ENCODE data around the gene ST8SIA1.
A peak's percentile ranks its signal among the peaks of the same experiment; 100 is the strongest.

Gene ST8SIA1

DNA sequence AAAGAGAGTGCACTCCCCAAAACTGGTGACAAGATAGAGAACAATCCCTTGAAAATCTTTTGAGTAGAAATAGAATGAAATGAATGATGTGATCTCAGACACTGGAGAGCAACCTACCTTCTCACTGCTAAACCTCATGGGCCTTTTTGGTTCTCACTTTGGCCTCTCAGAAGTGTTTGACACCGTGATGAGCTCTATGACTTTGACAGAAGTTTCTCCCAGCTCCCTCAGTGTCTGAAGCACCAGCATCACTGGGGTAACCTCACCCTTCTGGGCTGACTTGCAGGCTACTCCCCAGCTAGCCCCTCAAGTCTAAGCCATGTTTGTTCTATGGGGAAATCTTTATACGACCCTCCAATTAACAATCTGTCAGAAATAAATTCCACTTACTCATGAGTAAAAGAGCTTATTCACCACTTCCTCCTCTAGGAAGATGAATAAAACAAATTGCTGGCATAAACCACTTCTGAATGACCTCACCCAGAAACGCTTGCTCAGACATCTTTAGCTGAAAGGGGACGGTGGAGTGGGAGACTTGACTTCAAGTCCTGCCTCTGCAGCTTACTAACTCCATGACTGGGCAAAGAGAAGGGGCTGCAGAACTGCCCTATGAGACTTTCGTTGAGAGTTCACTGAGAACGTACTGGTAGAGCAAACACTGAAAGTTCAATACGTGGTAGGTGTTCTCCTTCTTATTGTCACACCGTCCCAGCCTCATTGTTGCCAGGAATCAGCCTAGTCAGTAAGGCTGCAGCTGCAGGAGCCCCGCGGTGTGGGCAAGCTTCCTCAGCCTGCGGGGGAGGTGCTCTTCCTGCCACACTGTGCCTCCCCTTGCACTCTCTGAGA, 46.5 kb downstream of the ST8SIA1 start:
- DNase-seq (ENCODE audit: low read depth, low spot score): peak; percentile 60
- H3K4me3 ChIP-seq (ENCODE audit: low read length): peak overlapping the region; percentile 32

DNA sequence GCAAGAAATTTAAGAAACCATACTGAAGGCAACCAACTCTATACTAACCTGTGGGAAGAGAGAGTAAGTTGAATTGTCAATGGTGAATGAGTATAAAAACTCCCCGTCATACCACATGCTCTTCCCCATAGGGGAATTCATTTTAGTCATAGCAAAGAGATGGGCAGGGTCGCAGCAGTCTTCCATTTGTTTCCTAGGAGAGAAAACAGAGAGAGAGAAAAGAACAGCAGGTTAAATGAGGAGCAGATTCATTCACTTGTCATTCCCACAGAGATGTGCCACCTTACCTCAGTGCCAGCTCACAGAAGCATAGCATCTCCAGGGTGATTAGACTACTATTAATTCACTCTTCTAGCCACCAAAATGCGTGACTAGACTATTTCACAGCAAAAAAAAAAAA, 47.4 kb downstream of the ST8SIA1 start:
- DNase-seq (ENCODE audit: low read depth, low spot score): no peak
- no peak overlapping the region for H3K4me3 ChIP-seq (ENCODE audit: low read length)

DNA sequence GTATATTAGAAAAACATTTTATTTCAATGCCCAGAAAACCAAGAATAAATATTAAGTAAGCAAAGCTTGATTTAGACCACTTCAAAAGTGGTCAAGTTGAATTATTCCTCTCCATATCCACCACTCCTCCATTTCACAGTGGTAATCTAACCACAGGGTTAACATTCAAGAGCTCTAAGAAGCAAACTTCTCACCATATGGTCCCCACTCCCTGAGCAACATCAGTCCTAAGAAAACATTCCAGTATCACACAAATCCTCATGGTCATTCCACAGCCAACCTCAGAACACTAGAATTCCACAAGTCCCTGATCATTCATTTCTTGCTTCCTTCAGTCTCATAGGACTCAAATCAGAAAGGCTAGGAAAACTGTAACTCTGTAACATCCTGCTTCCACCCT, 47.9 kb downstream of the ST8SIA1 start:
- DNase-seq (ENCODE audit: low read depth, low spot score): no peak
- no peak overlapping the region for H3K4me3 ChIP-seq (ENCODE audit: low read length)

DNA sequence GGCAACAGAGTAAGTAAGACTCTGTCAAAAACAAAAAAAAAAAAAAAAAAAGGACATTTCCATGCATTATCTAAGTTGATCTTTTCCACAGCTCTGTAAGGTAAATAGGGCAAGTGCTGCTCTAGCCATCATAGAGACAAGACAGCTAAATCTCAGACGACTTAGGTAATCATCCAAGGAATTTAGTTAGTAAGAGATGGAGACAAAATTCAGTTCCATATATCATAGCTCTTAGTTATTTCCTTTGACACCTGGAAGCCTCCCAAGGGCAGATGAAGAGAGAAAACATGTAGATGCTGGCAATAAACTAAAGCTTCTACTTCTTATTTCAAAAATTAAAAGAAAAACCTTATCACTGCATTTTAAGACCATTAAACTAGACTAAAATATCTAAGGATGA, 48.7 kb downstream of the ST8SIA1 start:
- no peak for DNase-seq (ENCODE audit: low read depth, low spot score)
- H3K4me3 ChIP-seq (ENCODE audit: low read length): no peak overlapping the region

DNA sequence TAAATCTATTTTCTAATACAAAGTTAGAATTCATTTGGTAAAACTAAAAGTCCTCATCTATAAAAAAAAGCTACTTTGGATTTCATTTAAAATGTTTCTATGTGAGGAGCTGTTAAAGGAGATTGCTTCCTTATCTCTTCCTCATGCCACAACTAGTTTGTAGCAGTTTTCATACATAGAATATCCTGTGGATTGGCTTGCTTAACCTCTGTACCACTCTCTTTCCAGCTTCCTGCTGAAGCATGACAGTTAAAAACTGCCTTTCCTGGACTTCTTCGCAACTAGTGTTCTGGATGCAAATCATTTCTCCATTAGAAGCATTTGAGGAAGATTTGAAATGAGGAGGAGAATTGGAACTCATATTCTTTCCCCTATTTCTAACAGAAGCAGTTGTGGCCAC, 49.6 kb downstream of the ST8SIA1 start:
- no peak for DNase-seq (ENCODE audit: low read depth, low spot score)
- H3K4me3 ChIP-seq (ENCODE audit: low read length): no peak overlapping the region

DNA sequence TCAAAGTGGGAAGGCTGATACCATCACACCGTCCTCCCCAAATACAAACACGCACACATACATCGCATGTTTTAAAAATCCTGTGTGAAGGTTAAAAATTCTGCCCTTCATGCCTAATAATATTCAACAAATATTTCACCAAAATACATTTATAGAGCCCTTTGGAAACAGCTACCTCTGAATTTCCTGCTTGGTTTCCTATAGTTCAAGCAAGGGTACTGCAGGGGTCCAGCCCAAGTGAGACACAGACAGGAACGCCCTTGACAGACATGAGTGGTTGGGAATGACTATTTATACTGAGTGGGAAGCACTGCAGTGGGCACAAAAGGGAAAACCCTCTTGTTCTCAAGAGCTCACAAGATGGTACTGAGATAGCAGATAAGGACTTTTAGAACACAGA, 51.0 kb downstream of the ST8SIA1 start:
- no peak for DNase-seq (ENCODE audit: low read depth, low spot score)
- no peak overlapping the region for H3K4me3 ChIP-seq (ENCODE audit: low read length)

DNA sequence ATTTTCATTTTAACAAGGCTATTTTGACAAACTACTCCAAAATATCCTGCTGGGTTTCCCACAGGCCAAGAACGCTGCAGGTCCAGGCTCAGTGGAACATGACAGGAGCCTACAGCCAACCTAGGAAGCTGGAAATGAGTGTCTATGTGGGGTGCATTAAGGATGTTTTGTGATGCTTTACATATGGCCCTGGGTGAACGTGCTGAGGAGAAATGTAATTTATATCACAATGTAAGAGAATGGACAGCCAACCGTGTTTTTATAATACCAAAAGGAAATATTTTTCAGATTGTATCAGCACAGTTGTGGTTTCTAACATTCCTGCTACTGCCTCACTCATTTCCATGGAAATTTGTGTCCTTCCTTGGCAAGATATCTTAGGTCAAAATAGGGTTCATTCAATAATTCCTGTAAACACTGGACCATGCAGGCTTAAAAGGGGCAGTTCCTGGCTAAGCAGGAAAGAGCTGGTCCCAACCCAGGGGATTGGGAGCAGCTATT, 51.5 kb downstream of the ST8SIA1 start:
- H3K4me3 ChIP-seq (ENCODE audit: low read length): no peak overlapping the region
- DNase-seq (ENCODE audit: low read depth, low spot score): no peak

DNA sequence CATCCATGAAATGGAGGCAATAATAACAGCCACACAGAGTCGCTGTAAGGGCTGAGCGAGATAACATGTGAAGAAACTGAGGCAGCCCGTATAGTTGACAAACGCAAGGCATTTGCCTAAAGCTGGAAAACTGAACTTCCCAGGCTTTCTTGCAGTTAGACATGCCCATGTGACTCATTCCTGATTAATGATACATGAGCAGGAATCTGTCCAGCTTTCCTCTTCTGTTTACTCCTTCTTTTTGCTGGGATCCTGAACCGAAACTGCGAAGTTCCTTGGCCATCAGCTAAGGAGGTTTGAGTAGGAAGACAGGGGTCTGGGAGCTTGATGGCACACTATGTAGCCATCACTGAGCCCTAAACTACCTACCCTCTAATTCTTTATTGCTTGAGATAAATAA, 52.2 kb downstream of the ST8SIA1 start:
- DNase-seq (ENCODE audit: low read depth, low spot score): no peak
- H3K4me3 ChIP-seq (ENCODE audit: low read length): no peak overlapping the region

DNA sequence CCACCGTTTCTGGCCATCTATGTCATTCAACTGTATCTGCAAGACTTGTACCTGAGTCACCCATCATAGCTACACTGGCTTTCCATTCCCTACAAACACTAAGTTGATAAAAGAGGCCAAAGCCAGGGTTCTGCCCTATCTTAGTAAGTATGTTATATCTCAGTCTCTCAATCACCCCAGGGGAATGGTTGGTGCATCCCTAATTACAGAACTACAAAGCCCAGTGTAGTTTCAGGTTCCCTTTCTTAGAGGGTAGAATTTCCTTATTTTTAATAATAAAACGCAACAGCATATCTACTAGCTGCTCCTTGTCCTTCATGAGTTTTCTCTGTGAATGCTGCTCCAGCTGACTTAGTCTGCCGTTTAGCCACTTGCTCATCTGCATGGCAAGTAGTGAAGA, 57.6 kb downstream of the ST8SIA1 start:
- DNase-seq (ENCODE audit: low read depth, low spot score): no peak
- H3K4me3 ChIP-seq (ENCODE audit: low read length): no peak overlapping the region

DNA sequence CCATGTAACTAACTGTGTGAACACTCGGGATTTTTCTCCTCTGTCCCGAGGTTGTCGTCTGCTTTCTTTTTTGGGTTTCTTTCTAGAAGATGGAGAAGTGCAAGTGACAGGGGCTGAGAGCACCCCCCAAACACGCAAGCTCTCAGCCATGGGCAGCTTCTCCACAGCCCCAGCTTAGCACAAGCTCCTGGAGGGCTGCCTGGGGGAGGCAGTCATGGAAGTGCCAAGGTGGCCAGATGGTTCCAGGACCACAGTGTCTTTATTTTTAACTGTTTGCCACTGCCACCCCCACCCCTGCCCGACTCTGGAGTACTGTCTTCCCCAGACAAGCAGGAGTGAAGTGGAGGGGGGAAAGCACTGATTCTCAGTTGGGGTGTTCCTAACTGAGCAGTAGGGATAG, 58.2 kb downstream of the ST8SIA1 start:
- DNase-seq (ENCODE audit: low read depth, low spot score): no peak
- no peak overlapping the region for H3K4me3 ChIP-seq (ENCODE audit: low read length)

DNA sequence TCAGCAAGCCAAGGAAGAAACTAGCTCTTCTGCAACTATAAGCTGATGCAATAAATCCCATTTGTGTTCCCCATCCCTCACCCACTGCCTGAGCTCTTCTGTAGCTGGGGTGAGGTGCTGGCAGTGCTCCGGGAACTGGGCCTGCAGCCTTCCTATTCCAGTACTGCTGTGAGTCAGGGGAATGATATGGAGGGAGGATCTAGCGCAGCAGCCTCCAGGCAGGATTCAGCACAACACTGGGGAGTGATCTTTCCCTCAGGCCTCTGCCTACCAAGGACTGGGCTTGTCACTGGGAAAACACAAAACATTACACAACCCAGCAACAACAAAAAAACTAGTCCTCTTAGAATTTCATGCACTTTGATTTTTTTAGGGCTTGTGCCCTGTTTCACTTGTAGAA, 58.7 kb downstream of the ST8SIA1 start:
- DNase-seq (ENCODE audit: low read depth, low spot score): no peak
- no peak overlapping the region for H3K4me3 ChIP-seq (ENCODE audit: low read length)

DNA sequence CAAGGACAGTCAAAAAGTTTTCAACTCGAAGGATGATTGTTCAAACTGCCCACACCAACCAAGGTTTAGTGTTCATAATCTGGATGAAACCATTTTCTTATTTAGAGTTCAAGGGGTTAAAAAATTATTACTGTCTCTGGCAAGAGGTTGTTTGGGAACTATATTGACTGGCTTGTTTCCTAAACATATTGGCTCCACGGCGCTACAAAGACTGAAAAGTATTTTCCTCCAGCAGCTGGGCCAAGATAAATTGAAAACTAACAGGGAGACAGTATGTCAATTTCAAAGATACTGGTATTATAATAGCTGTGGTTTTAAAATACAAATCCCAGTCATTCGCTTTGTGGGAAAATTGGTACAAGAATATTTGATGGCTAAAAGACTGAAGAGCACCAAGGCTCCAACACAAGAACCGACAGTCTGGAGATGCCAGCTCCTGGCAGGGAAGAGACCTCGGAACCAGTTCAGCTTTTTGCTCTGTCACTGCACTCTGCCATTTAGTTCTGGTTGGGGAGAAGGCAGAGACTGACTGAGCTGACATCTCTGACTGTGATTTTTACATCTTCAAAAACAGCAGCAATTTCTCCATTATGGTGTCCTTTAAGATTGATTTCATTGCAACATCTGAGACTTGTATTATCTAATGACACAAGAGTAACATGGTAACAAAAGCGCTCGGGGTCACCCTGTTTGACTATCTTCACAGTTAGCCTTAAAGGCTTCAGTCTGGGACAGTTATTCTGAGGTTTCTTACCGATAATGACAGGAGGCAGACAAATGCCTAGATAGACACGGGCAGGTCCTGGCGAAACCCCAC, 62.0 kb downstream of the ST8SIA1 start:
- no peak overlapping the region for H3K4me3 ChIP-seq (ENCODE audit: low read length)
- no peak for DNase-seq (ENCODE audit: low read depth, low spot score)

DNA sequence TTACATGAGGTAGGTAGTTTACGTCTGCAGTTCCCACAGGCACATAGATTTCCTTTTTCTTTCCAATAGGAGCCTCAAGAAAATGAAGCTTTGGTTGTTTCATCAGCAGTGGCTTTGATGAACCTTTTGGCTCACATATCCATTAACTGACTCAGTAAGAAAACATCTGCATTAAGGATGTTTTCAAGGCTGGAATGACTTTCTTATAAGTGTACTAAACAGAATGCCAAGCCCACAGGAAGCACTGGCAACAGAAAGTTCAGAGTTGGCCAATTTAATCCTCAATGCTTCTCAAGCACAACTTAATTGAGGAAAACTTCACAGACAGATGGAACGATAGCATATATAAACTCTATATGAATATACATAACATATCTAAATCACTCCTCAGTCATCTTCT, 63.5 kb downstream of the ST8SIA1 start:
- no peak overlapping the region for H3K4me3 ChIP-seq (ENCODE audit: low read length)
- DNase-seq (ENCODE audit: low read depth, low spot score): no peak

DNA sequence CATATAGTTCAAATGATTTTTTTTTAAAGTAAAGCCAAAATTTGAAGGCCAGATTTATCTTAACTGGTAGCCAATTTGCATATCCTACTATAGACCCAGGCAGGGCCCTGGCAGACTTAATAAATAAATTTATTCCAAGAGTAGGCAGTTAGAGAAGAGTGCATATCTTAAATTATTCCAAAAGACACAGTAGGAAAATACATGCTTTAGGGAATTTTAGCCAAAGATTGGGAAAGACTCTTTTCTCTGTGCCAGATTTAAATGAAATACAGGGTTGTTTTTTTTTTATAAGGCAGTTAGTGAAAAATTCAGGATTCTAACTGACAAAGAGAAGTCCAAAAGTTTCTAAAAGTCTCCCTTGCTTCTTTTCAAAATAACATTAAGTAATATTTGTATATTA, 65.5 kb downstream of the ST8SIA1 start:
- H3K4me3 ChIP-seq (ENCODE audit: low read length): no peak overlapping the region
- DNase-seq (ENCODE audit: low read depth, low spot score): no peak

DNA sequence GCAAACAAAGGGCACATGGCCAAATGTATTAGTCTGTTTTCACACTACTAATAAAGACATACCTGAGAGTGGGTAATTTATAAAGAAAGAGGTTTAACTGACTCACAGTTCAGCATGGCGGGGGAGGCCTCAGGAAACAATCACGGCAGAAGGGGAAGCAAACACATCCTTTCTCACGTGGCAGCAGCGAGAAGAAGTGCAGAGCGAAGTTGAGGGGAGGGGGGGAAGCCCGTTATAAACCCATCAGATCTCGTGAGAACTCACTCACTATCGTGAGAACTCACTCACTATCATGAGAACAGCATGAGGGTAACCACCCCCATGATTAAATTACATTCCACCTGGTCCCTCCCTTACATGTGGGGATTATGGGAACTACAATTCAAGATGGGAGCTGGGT, 66.1 kb downstream of the ST8SIA1 start:
- DNase-seq (ENCODE audit: low read depth, low spot score): no peak
- no peak overlapping the region for H3K4me3 ChIP-seq (ENCODE audit: low read length)

DNA sequence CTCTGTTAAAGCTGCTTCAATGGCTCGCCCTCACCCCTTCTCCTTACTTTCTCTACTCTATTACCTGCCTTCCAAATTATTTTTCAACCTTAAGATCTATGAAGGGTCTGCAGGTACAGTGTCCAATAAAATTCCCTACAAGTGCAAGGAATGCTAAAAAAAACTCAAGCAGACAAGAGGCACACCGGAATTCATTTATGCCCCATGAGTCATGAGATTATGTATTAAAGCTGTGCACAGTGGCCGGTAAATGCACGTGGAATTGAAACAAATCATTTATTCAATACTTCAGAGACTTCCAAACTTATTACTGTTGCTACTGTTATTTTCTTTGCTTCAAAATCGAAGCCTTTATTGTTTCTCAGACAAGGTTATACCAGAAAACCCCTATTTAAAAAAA, 68.4 kb downstream of the ST8SIA1 start:
- no peak overlapping the region for H3K4me3 ChIP-seq (ENCODE audit: low read length)
- DNase-seq (ENCODE audit: low read depth, low spot score): no peak

DNA sequence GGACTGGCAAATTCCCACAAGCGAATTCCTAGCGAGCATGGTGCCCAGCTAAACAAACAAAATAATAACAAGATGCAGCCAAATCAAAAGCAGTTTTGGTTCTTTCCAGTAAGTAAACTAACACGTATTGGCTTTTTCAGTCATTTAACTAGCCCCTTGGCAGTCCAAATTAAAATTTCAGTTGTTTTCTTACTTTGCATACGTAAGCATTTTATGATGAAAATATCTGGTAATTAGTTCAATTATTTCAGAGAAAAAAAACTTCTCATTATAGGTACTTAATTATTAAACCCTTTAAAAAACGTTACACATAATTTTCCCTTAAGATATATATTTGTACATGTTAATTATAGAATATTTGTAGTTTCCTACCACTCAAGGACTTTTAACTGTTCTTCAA, 70.1 kb downstream of the ST8SIA1 start:
- no peak for DNase-seq (ENCODE audit: low read depth, low spot score)
- no peak overlapping the region for H3K4me3 ChIP-seq (ENCODE audit: low read length)

DNA sequence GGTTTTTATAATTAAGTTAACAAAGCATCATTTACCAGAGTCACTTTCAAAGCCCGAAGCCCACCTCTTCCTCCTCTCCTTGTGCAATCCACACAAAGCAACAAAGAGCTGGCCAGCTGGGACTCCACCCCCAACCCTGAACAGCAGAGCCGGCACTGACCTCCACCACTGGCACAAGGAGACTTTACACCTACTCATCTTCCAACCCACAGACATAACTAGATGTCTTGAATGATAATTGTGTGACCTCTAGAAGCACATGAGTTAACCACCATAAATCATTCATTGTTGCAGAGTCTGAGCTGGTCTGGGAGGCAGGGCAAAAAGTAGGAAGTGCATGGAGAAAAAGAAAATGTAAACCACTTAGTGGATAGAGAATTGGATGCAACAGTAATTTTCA, 72.2 kb downstream of the ST8SIA1 start:
- no peak overlapping the region for H3K4me3 ChIP-seq (ENCODE audit: low read length)
- no peak for DNase-seq (ENCODE audit: low read depth, low spot score)

DNA sequence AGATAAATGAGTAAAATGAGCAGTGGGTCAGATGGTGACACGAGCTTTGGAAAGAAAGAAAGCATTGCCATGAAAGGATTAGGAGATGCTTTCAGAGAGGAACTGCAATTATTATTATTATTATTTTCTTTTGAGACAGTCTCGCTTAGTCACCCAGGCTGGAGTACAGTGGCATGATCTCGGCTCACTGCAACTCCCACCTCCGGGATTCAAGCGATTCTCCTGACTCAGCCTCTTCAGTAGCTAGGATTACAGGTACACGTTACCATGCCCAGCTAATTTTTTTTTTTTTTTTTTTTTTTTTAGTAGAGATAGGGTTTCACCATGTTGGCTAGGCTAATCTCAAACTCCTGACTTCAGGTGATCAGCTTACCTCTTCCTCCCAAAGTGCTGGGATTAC, 77.4 kb downstream of the ST8SIA1 start:
- H3K4me3 ChIP-seq (ENCODE audit: low read length): no peak overlapping the region
- DNase-seq (ENCODE audit: low read depth, low spot score): no peak

DNA sequence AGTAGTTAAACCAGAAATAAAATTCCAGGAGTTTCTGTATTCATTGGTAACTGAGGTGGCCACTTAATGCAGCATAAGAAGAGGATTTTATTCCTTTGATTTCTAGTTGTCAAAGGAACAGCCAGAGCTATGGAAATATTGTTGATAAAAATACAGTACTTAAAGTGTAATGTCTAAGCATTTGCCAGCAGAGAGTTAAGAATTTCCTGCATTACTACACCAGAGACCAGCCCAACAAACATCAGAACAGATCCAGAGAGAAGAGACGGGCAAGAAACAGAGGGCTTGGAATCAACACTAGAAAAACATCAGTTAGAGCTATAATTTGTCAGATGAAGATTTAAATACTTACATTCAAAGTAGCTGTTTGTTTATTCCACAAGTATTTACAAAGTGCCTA, 77.9 kb downstream of the ST8SIA1 start:
- no peak for DNase-seq (ENCODE audit: low read depth, low spot score)
- no peak overlapping the region for H3K4me3 ChIP-seq (ENCODE audit: low read length)

Data from Jurkat, Clone E6-1 (cell line).